Stimulated activated CD4-positive, alpha-beta T cell treated with anti-CD3 and anti-CD28 coated beads, Interleukin-2, amount 100 ng/mL, for 24 hours (primary cell): ENCODE measurements around the gene DRAM1.

Experiments used
- DNase-seq, 2 donors: peaks; one replicate each; pipeline ENCODE4 v3.0.0-alpha.2; 2020

DRAM1 gene

DNA sequence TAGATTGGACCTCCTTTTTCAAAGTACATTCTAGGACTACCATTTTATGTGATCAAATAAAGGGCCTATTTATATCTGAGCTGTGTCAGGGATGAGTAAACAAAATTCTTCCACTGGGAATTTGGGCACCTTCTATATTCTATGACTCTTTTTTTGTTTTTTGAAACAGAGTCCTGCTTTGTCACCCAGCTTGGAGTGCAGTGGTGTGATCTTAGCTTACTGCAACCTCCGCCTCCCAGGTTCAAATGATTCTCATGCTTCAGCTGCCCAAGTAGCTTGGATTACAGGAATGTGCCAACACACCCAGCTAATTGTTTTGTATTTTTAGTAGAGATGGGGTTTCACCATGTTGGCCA lies 64.8 kb downstream of the DRAM1 start:
- DNase-seq = no peak

DNA sequence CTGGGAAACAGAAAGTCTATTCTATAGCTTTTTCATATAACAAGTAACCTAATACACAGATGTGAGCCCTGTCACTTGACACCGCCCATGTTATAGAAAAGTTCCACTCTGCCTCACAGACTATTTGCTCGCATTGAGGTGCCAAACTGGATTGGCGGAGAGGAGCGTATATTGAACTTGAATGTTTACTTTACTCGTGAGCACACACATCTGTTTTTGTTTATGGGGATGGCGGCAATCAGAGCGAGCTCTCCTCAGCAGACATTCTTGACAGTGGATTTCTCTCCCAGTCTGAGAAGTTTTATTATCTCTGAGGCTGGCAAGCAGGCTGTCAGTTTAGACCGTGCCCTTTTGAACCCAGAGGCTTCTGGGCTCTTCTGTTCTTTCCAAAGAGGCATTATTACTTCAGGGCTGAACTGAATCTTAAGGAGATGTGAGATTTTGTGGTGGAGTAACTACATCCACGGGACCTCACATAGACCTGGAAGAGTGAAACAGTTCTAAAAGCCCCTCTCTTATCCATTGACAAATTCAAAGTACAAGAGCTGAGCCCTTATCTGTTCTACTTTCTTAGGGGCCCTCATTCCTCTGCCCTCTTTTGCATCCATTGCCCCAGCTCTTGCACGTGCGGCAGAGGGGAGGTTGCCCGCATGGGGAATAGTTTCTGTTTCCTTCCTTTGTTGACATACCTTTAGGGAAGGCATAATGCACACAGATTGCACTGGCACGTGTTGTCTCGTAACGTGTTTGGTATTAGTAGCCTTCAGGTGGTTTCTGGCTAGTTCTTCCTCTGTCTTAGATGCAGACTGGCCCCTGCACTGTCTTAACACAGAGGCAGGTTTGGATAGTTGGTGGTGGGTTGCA lies 68.2 kb downstream of the DRAM1 start:
- DNase-seq = no peak

DNA sequence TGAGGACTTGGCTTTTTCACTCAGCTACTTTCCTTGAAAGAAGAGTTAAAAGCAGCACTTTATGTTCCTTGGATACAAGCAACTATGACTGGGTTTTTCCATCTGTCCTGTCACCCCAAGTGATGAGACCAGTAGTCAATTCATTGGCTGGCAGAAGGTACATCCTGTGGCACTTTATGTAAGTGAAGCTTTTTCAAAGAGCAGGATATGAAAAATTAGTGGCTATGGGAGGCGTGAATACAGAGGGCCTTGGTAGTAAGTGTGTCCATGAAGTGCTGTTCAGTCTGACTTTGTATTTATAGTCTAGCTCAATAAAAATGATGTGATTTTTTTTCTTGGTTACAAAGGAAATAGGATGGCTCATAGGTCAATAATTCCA lies 68.8 kb downstream of the DRAM1 start:
- DNase-seq = no peak

DNA sequence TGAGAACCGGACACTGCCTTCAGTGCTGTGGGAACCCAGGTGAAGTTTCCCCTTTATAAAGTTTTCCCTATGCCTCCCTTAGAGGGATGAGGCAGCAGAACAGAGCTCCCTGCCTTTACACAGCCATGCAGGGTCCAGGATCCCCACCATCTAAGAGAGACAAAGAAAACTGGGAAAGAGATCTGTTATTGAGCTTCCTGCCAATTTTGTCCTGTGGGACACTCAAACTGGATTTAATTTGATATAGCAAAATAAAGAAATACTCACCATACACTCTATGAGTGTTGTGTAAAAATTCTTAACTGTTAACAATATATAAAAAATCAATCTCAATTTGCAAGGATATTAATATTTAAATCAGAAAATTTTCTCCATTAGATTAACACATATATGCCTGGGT lies 69.9 kb downstream of the DRAM1 start:
- DNase-seq = no peak

DNA sequence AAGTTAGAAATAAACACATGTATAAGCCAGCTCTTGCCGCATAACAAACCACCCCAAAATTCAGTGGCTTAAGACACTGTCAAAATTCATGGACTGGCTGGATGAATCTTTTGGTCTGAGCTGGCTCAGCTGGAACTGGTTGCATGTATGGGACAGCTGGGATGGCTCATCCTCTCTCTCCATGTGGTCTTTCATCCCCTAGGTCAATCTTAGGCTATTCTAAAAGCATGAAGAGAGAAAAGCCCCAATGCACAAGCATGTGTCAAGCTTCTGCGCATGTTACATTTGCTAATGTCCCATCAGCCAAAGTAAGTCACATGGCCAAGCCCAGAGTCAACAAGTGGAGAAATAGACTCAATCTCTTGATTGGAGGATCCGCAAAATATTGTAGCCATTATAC lies 71.0 kb downstream of the DRAM1 start:
- DNase-seq = no peak

DNA sequence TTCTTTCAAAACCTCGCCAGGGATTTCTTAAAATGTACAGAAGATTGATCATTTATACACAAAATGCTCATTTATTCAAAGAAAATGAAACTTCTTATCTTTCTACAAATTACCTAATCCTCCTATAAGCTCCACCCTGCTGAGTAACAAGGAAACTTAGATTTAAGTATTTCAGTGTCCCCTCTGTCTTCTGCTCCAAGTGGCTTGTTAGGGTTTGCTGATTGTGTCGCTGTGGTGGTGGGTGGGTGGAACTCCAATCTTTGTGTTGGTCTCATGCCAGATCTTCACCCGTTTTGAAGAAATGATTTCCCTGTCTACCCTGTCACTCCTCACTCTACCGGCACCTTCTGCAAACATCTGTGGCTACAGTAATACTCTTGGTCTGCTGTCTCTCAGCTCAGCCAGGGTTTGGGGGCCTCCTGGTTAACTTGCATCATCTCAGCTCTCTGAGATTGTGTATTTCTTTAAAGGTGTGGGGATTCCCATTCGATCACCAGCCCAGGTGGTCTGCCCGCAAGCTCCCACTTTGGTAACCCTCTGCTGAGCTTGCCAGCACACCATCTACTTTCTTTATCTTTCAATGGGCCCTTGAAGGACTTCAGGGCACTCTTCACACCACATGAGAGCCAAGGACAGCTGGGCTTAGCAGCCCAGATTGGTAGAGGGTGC lies 73.8 kb downstream of the DRAM1 start:
- DNase-seq = no peak

DNA sequence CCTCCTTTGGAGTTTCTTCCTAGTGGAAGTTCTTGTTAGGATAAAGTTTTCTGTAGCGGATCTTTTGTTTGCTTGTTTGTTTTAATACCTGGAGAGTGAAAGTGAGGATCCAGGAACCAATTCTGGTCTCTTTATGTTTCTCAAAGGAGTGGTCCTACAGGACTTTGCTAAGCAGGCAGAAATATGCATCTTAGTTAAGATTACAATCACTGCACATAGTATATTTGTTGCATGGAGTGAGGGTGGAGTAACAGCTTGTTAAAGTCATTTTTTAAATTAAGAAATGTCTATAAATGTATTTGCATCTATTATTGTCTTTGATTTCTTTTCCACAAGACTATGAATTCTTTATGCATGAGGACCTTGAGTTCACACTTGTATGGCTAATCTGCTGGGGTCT lies 76.7 kb downstream of the DRAM1 start:
- no peak for DNase-seq

DNA sequence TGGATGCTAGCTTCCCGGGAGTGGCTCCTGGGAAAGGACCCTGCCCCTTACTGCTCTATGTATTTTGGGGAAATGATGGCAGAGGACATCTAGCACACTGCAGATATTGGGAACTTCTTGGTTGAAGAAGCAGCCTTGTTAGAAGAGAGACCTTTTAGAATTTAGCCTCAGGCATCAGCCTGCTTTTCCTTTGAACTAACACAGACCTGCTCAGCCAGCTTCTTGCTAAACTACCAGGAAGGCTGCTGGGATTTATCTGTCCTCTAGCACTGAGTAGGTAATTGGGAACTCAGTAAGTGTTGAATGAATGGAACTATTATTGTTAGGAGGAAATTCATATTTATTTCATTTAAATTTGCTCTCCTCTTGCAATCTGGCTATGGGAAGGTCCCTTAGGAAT lies 77.3 kb downstream of the DRAM1 start:
- DNase-seq = no peak

DNA sequence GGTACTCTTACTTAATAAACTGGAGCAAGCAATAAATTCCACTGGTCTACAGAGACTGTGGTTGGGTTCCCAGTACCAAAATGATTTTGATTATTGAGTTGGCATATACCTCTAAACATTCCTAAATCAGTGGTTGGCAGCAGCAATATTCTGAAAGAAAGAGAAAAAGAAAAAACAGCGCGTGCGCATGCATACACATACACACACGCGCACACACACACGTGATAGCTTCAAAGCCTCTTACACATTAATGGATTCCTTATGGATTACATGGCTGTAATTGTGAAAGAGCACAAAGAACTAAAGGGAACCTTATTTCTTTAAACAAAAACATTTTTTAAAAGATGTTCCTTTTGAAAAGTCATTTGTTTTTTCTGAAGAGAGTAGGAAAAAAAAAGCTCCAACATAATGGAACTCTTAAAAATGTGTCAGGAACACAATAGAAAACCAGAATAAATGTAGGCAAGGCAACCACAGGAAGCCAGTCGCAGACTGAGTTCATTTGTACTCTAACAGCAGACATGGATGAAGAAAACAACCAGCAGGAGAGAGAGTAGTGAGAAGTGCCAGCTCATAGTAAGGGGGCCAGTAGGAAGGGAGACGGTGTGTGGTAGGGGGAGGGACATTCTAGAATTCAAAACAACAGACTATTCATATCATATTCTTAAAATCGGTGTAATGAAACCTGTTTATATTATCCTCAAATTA lies 80.0 kb downstream of the DRAM1 start:
- no peak for DNase-seq

DNA sequence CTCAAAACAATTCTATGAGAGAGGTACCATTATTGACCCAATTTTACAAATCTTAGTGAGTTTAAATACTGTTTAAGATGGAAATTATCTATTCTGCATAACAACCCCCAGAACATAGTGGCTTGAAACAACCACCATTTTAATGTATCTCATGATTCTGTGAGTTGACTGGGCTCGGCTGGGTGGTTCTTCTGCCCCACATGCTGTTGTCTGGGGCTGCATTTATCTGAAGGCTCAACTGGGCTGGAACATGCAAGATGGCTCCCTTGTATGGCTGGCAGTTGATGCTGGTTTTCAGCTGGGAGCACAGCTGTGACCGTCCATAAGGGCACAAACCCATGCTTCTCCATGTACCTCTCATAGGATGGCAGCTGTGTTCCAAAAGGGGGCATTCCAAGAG lies 82.2 kb downstream of the DRAM1 start:
- no peak for DNase-seq

DNA sequence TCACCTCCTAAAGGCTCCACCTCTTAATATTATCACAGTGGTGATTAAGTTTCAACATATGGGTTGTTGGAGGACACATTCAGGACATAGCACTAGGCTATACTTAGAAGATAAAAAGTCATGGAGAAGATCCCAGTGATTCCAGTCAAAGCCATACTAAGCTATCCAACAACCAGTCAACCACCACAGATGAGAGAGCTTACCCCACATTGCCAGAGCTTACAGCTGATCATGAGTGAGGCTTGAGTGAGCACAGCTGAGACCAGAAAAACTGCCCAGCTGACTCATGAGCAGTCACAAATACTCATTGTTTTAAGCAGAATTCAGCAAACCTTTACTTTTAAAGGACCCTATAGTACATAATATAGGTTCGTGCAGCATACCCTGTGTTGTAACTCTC lies 85.1 kb downstream of the DRAM1 start:
- no peak for DNase-seq

DNA sequence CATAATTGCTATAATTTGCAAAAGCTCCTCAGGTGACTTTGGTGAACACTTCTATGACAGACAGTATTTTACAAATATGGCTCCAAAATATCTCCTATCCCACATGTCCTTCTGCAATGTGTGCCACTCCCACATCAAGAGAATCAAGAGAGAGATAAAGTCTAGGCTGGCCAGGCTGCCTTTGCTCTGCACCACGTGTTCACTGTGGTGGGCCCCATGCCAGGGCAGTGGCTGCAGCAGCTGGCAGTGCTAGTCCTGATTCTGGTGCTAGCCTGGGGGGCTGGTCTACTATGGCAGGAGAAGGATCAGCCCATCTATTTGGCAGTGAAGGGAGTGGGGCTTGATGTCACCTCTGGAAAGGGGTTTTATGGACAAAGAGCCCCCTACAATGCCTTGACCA lies 86.3 kb downstream of the DRAM1 start:
- no peak for DNase-seq

DNA sequence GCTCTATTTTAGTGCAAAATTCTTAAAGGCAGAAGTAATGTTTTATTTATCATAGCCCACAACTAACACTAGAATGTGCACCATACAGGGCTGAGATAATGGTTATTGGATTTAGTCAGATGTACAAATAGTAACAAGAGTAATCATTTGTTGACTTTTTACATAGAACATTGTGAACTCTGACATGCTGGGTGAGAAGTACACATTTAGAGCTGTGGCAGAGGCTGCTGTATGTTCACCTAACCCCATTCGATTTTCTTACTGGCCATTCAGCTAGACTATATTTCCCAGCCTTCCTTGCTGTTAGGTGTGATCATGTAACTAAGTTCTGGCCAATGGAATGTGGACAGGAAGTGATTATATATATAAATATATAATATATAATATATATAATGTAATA lies 89.1 kb downstream of the DRAM1 start:
- no peak for DNase-seq

DNA sequence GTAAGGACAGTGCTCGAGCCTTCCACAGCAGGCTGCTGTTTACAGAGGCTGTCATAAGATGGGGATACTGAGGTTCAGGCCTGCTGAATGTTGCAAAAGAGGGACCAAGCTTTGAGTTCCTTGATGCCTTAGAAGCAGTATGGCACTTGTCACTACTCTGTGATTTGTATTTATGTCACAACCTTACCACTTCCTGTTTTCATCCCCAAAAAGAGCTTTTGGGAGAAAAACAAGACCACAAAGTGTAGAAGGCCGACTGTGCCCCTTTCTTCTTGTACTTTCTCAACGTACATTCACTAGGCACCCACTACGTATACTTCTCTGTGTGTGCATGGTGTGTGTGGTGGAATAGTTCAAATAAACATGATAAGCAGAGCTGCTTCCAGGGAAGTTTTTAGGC lies 90.1 kb downstream of the DRAM1 start:
- DNase-seq = no peak

DNA sequence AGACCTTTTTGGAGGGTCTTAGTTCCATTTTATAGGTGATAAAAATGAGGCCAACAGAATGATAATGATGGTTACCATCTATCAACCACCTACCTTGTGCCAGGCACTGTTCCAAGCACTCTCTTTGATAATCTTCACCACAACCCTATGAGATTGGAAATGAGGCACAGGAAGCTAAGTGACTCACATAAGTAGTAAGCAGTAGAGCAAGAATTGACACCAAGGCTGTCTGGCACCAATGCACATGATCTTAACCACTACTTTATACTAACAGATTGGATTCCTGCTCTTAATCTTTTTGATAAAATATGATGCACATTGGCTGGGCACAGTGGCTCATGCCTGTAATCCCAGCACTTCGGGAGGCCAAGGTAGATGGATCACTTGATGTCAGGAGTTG lies 91.4 kb downstream of the DRAM1 start:
- no peak for DNase-seq
